WTC11 (cell line): ENCODE data around the gene ACOX3. TPM values are rescaled to one million over a fixed set of nuclear protein-coding genes. Genes with fewer than 3 reads are reported as not detected.

Experiments used
- ATAC-seq: fragments of 200-7000 bp; cut with Tn5 transposase; 2 replicates; pipeline ENCODE4 v1.10.0; 2021; ENCODE audit warnings: mild to moderate bottlenecking, moderate library complexity
- CTCF ChIA-PET: fragments of 300-600 bp; sonication (Branson Sonifier 250); formaldehyde crosslinking; loops from one replicate; lab custom pipeline; 2021; ENCODE audit warnings: antibody characterized with exemption; lab: Charles Lee
- POLR2A ChIA-PET: fragments of 350-600 bp; sonication (Branson Sonifier 250); formaldehyde crosslinking; loops from one replicate; lab custom pipeline; 2021; ENCODE audit warnings: antibody characterized with exemption; lab: Charles Lee
- DNase-seq: peaks from one replicate; pipeline ENCODE4 v3.0.0; 2021; ENCODE audit warnings: low spot score
- H3K27ac Mint-ChIP-seq: 2 replicates; pipeline ENCODE4 v1.8.0; 2021; ENCODE audit warnings: mixed read lengths
- H3K27me3 Mint-ChIP-seq: 2 replicates; pipeline ENCODE4 v1.8.0; 2021; ENCODE audit warnings: low read depth, mild to moderate bottlenecking, moderate library complexity, mixed read lengths
- H3K36me3 Mint-ChIP-seq: 2 replicates; pipeline ENCODE4 v1.8.0; 2021; ENCODE audit warnings: mixed read lengths
- H3K4me1 Mint-ChIP-seq: 2 replicates; pipeline ENCODE4 v1.8.0; 2022; ENCODE audit warnings: mixed read lengths
- H3K4me3 Mint-ChIP-seq: 2 replicates; pipeline ENCODE4 v1.8.0; 2021; ENCODE audit warnings: mild to moderate bottlenecking, moderate library complexity, mixed read lengths
- H3K9me3 Mint-ChIP-seq: 2 replicates; pipeline ENCODE4 v1.8.0; 2021; ENCODE audit warnings: mixed read lengths
- CBFB ChIP-seq: sonication (generic); formaldehyde crosslinking; IDR thresholded peaks from 2 replicates; pipeline ENCODE4 v1.8.1; 2022; ENCODE audit warnings: mild to moderate bottlenecking, low read depth, missing genetic modification reagents
- CDX4 ChIP-seq: fragments of 250-450 bp; sonication (Bioruptor Pico); IDR thresholded peaks from 2 replicates; pipeline ENCODE4 v1.9.0; 2021; ENCODE audit warnings: moderate library complexity, mild to moderate bottlenecking, inconsistent platforms, borderline replicate concordance
- CTCF ChIP-seq: fragments of 200-600 bp; IDR thresholded peaks from 2 replicates; pipeline ENCODE4 v1.8.0; 2022; ENCODE audit warnings: antibody characterized with exemption
- ETV6 ChIP-seq: sonication (generic); formaldehyde crosslinking; IDR thresholded peaks from 2 replicates; pipeline ENCODE4 v1.8.1; 2022; ENCODE audit warnings: mild to moderate bottlenecking, missing genetic modification reagents
- FOXP4 ChIP-seq: sonication (generic); formaldehyde crosslinking; IDR thresholded peaks from 2 replicates; pipeline ENCODE4 v1.8.0; 2022; ENCODE audit warnings: mild to moderate bottlenecking, missing genetic modification reagents
- GABPB1 ChIP-seq: sonication (generic); formaldehyde crosslinking; IDR thresholded peaks from 2 replicates; pipeline ENCODE4 v1.8.1; 2023; ENCODE audit warnings: mild to moderate bottlenecking, missing genetic modification reagents
- MAX ChIP-seq: sonication (generic); formaldehyde crosslinking; IDR thresholded peaks from 2 replicates; pipeline ENCODE4 v1.8.0; 2022; ENCODE audit warnings: mild to moderate bottlenecking, missing genetic modification reagents
- MLX ChIP-seq: sonication (generic); formaldehyde crosslinking; IDR thresholded peaks from 2 replicates; pipeline ENCODE4 v1.8.1; 2023; ENCODE audit warnings: mild to moderate bottlenecking, missing genetic modification reagents, moderate library complexity
- NFATC4 ChIP-seq: fragments of 250-450 bp; sonication (Bioruptor Pico); IDR thresholded peaks from 2 replicates; pipeline ENCODE4 v1.9.0; 2021; ENCODE audit warnings: mild to moderate bottlenecking
- NFE2L1 ChIP-seq: sonication (generic); formaldehyde crosslinking; IDR thresholded peaks from 2 replicates; pipeline ENCODE4 v1.8.1; 2023; ENCODE audit warnings: missing genetic modification reagents
- ZBTB21 ChIP-seq: sonication (generic); formaldehyde crosslinking; IDR thresholded peaks from 2 replicates; pipeline ENCODE4 v1.8.1; 2023; ENCODE audit warnings: mild to moderate bottlenecking, missing genetic modification reagents, borderline replicate concordance
- ZNF232 ChIP-seq: sonication (generic); formaldehyde crosslinking; IDR thresholded peaks from 2 replicates; pipeline ENCODE4 v1.8.0; 2022; ENCODE audit warnings: mild to moderate bottlenecking, missing genetic modification reagents
- ZNF416 ChIP-seq: fragments of 250-450 bp; sonication (Bioruptor Pico); IDR thresholded peaks from 2 replicates; pipeline ENCODE4 v1.9.0; 2021; ENCODE audit warnings: mild to moderate bottlenecking, inconsistent platforms
- ZNF532 ChIP-seq: fragments of 250-450 bp; sonication (Bioruptor Pico); IDR thresholded peaks from 2 replicates; pipeline ENCODE4 v1.9.0; 2021; ENCODE audit warnings: mild to moderate bottlenecking, borderline replicate concordance
- total RNA-seq: library from RNA; stranded (reverse); gene quantifications from 3 replicates; pipeline ENCODE4 v1.2.3, GENCODE V29; 2021

The ACOX3 gene
- total RNA-seq, 1 experiment from 2014 or later: 10.7 TPM

- no peak for TF ChIP-seq ZNF532 (CRISPR knock-in tag)
- TF ChIP-seq MAX (CRISPR knock-in tag): no peak
- TF ChIP-seq CDX4 (CRISPR knock-in tag): no peak
- TF ChIP-seq MLX (CRISPR knock-in tag): no peak
- no peak for TF ChIP-seq ZNF416
- TF ChIP-seq ZNF232 (CRISPR knock-in tag): no peak
- TF ChIP-seq CTCF: no peak
- TF ChIP-seq NFE2L1: no peak
- no peak for TF ChIP-seq CBFB (CRISPR knock-in tag)
- no peak for TF ChIP-seq ZBTB21 (CRISPR knock-in tag)
- TF ChIP-seq ETV6 (CRISPR knock-in tag): no peak
- TF ChIP-seq, all 79 proteins: peak for 0
These were observed 1.1 kb upstream of the ACOX3 start (continued) for GRCh38 chr4:8441499-8442091.

GRCh38 chr4:8439914-8440491, 520 bp downstream of the ACOX3 start:
- H3K36me3 Mint-ChIP-seq: 0 out of 2 replicates have a peak, but pooled peaks cover 4% of the 10 kb centered on the region
- H3K27ac Mint-ChIP-seq: peak overlapping the region; percentile 96
- no peak for DNase-seq
- TF ChIP-seq GABPB1 (CRISPR knock-in tag): peak; percentile 76
- TF ChIP-seq FOXP4: no peak
- no peak for TF ChIP-seq NFATC4 (CRISPR knock-in tag)
- POLR2A ChIA-PET: no interaction called here
- CTCF ChIA-PET: interaction anchor here (1.6 kb wide), 1 partner anchor 11 kb away, joined by 5 read pairs; no protein-coding TSS in a partner anchor
- H3K9me3 Mint-ChIP-seq: peaks cover 12% of the 10 kb centered on the region
- no peaks in the 10 kb centered on the region; the same call in 1 of the 2 replicates for H3K27me3 Mint-ChIP-seq
- H3K4me3 Mint-ChIP-seq: peak overlapping the region; percentile 79
- H3K4me1 Mint-ChIP-seq: peaks cover 53% of the 10 kb centered on the region
- no peak; the same call in 1 of the 2 replicates for ATAC-seq
